HepG2 (cell line): ENCODE results near the gene ENTPD5. TPM values are rescaled to one million over a fixed set of nuclear protein-coding genes. Genes with fewer than 3 reads are reported as not detected.

Experiments used
- ATAC-seq: fragments of 200-7000 bp; cut with Tn5 transposase; 3 replicates; pipeline ENCODE4 v1.9.1; 2020; ENCODE audit warnings: mild to moderate bottlenecking, moderate library complexity
- BruUV-seq: library from RNA; stranded (reverse); fragments of 400-500 nt; replicated peaks from 2 replicates; lab custom pipeline; 2021; lab: Mats Ljungman, UMichigan
- CTCF ChIA-PET: fragments of 300-600 bp; formaldehyde crosslinking; extraction: SDS; loops from one replicate; lab custom pipeline; 2021; ENCODE audit warnings: low total read pairs, inconsistent platforms, low intra/inter-chr PET ratio; lab: Yijun Ruan, JAX
- POLR2A ChIA-PET: fragments of 350-600 bp; sonication (Branson Sonifier 250); formaldehyde crosslinking; loops from one replicate; lab custom pipeline; 2020; ENCODE audit warnings: antibody characterized with exemption, inconsistent platforms; lab: Yijun Ruan, JAX
- DNase-seq: peaks from one replicate; pipeline ENCODE4 v3.0.0-alpha.2; 2015; ENCODE audit warnings: low spot score
- FAIRE-seq: peaks from 3 replicates; lab custom pipeline; 2011; peaks lifted over from hg19 to GRCh38; lab: Jason Lieb, UNC
- H2AFZ ChIP-seq: one replicate; pipeline ENCODE4 v1.6.1; 2011; ENCODE audit warnings: low read length, inconsistent platforms
- H3K27ac ChIP-seq: fragments of 300-600 bp; 3 replicates; pipeline ENCODE4 v1.8.0; 2011; ENCODE audit warnings: mixed run types, mild to moderate bottlenecking, mixed read lengths, low read length, inconsistent platforms; ENCODE audit not compliant: insufficient read depth; ENCODE audit errors: extremely low read length
- H3K27me3 ChIP-seq, 2 experiments: fragments of 200-600 bp in 1 of 2; 2 replicates in 1 of 2; 3 replicates in 1 of 2; pipeline versions ENCODE4 v1.6.0 to v1.8.0; 2011; ENCODE audit warnings: low read length in 2 of 2, mild to moderate bottlenecking in 2 of 2, moderate library complexity in 2 of 2, inconsistent platforms in 1 of 2; ENCODE audit not compliant: insufficient read depth in 2 of 2, control insufficient read depth in 1 of 2
- H3K36me3 ChIP-seq, 2 experiments: fragments of 200-600 bp in 1 of 2; replicated peaks in 1 of 2; 2 replicates in 1 of 2; 3 replicates in 1 of 2; pipeline versions ENCODE4 v1.5.1 to v1.8.0; 2011; ENCODE audit warnings: low read length in 2 of 2, inconsistent platforms in 1 of 2; ENCODE audit not compliant: insufficient read depth in 2 of 2, control insufficient read depth in 1 of 2
- H3K4me1 ChIP-seq: 2 replicates; pipeline ENCODE4 v1.5.1; 2012; ENCODE audit warnings: low read length, inconsistent platforms; ENCODE audit not compliant: insufficient read depth
- H3K4me2 ChIP-seq: 2 replicates; pipeline ENCODE4 v1.6.0; 2011; ENCODE audit warnings: low read depth, low read length, inconsistent platforms
- H3K4me3 ChIP-seq, 3 experiments: fragments of 200-600 bp in 1 of 3; sonication (generic), shearing (Covaris generic) in 1 of 3; replicated peaks in 1 of 3; 2 replicates each; pipeline ENCODE4 v1.5.1; 2011 to 2016; ENCODE audit warnings: low read length in 3 of 3, inconsistent platforms in 2 of 3, low read depth in 2 of 3, mild to moderate bottlenecking in 2 of 3, control low read depth in 1 of 3, mixed read lengths in 1 of 3; ENCODE audit not compliant: insufficient read depth in 1 of 3
- H3K79me2 ChIP-seq: one replicate; pipeline ENCODE4 v1.6.1; 2011; ENCODE audit warnings: low read length, inconsistent platforms; ENCODE audit not compliant: insufficient read depth
- H3K9ac ChIP-seq: 2 replicates; pipeline ENCODE4 v1.6.0; 2011; ENCODE audit warnings: mild to moderate bottlenecking, low read depth, low read length, inconsistent platforms; ENCODE audit not compliant: insufficient read depth
- H3K9me3 ChIP-seq: 2 replicates; pipeline ENCODE4 v1.5.1; 2012; ENCODE audit warnings: mild to moderate bottlenecking, low read length
- H4K20me1 ChIP-seq: 2 replicates; pipeline ENCODE4 v1.6.0; 2011; ENCODE audit warnings: inconsistent platforms, mild to moderate bottlenecking, low read length, moderate library complexity; ENCODE audit not compliant: insufficient read depth
- BHLHE40 ChIP-seq: IDR thresholded peaks from 2 replicates; pipeline ENCODE4 v1.6.1; 2011; ENCODE audit warnings: low read length, improper control_type of control experiment
- FLYWCH1 ChIP-seq: sonication (generic); formaldehyde crosslinking; IDR thresholded peaks from 2 replicates; pipeline ENCODE4 v1.8.1; 2023; ENCODE audit warnings: mild to moderate bottlenecking, missing genetic modification reagents
- HNRNPK ChIP-seq: fragments of 200-400 bp; formaldehyde crosslinking; IDR thresholded peaks from 2 replicates; pipeline ENCODE4 v1.6.1; 2018; ENCODE audit warnings: low read length, low read depth, moderate library complexity, mild to moderate bottlenecking; ENCODE audit not compliant: poor library complexity, severe bottlenecking
- KDM5B ChIP-seq: sonication (generic); formaldehyde crosslinking; IDR thresholded peaks from 2 replicates; pipeline ENCODE4 v1.4.0; 2020; ENCODE audit warnings: missing genetic modification reagents, mild to moderate bottlenecking, borderline replicate concordance
- SPEN ChIP-seq: sonication (generic); formaldehyde crosslinking; IDR thresholded peaks from 2 replicates; pipeline ENCODE4 v1.5.1; 2020; ENCODE audit warnings: low read depth, mild to moderate bottlenecking, missing genetic modification reagents
- ZNF318 ChIP-seq: sonication (generic); formaldehyde crosslinking; IDR thresholded peaks from 2 replicates; pipeline ENCODE4 v1.4.0; 2020; ENCODE audit warnings: mild to moderate bottlenecking, missing genetic modification reagents
- ZNF414 ChIP-seq: sonication (generic); formaldehyde crosslinking; IDR thresholded peaks from 2 replicates; pipeline ENCODE4 v1.5.0; 2020; ENCODE audit warnings: missing genetic modification reagents
- ZNF550 ChIP-seq: sonication (generic); formaldehyde crosslinking; IDR thresholded peaks from 2 replicates; pipeline ENCODE4 v1.4.0; 2020; ENCODE audit warnings: mild to moderate bottlenecking, missing genetic modification reagents, borderline replicate concordance
- ZNF777 ChIP-seq: sonication (generic); formaldehyde crosslinking; IDR thresholded peaks from 2 replicates; pipeline ENCODE4 v1.4.0; 2020; ENCODE audit warnings: missing genetic modification reagents
- ZNF841 ChIP-seq: sonication (generic); formaldehyde crosslinking; IDR thresholded peaks from 2 replicates; pipeline ENCODE4 v1.8.1; 2023; ENCODE audit warnings: missing genetic modification reagents, borderline replicate concordance
- WGBS: methylation state at CpG from one replicate; pipeline ENCODE4 v1.1.6; 2017; ENCODE audit warnings: low lambda C conversion rate; 5-methylcytosine and 5-hydroxymethylcytosine counted together
- in situ Hi-C: cut with HindIII; loops from 2 replicates; pipeline ENCODE4 v1.10.0; 2017; ENCODE audit warnings: low pct_unique_long_range_greater_than_20kb; ENCODE audit not compliant: extremely low pct_ligation_motif_present
- intact Hi-C: fragments of 100-400 bp; cut with micrococcal nuclease; formaldehyde crosslinking; loops from one replicate; pipeline ENCODE4 v1.10.0; 2022; ENCODE audit not compliant: unreplicated experiment
- polyA plus RNA-seq, 8 experiments: library from polyadenylated mRNA; depleted of rRNA in 3 of 8; stranded (reverse) in 7 of 8; unstranded in 1 of 8; fragments of >200 nt; fragmentation: Illumina TruSeq in 4 of 8; extraction: Trizol in 4 of 8; gene quantifications; 2 replicates each; pipeline versions ENCODE4 v1.2.1 to v1.2.3, GENCODE V29; 2011 to 2016; ENCODE audit warnings: low read depth in 4 of 8, missing spikeins in 1 of 8, mixed read lengths in 1 of 8; ENCODE audit not compliant: insufficient read depth in 1 of 8
- total RNA-seq, 5 experiments: library from RNA; depleted of rRNA; stranded (reverse); fragments of >200 nt; fragmentation: Illumina TruSeq; extraction: Trizol; gene quantifications; 2 replicates each; pipeline ENCODE4 v1.2.3, GENCODE V29; 2016; ENCODE audit warnings: low read depth in 1 of 5

Gene ENTPD5
- total and polyA plus RNA-seq, 2 of the 13 experiments (the other 11 are each of a cell fraction or from before 2014, with no cell fraction given), result 33.8 to 43.3 TPM

- TF ChIP-seq KDM5B (no peak), ZNF550 (no peak), ZNF777 (CRISPR knock-in tag) (no peak), ZNF414 (CRISPR knock-in tag) (no peak), BHLHE40 (no peak), SPEN (CRISPR knock-in tag) (no peak)
- no peaks in the 10 kb centered on the region for H3K27me3 ChIP-seq
- H3K4me1 ChIP-seq, result peaks cover 8% of the 10 kb centered on the region
- no peak overlapping the region for H3K9ac ChIP-seq
- BruUV-seq, result no TSS peak
- H2AFZ ChIP-seq, result no peak overlapping the region
- H3K4me2 ChIP-seq, result no peak overlapping the region
- no peak overlapping the region for H3K4me3 ChIP-seq
- intact Hi-C loops (no loop called here), in situ Hi-C loops (loop anchor here (25.0 kb wide), 1 partner anchor 311 kb away; no protein-coding TSS in a partner anchor)
- no peaks in the 10 kb centered on the region for H3K9me3 ChIP-seq
- ATAC-seq (no peak), DNase-seq (no peak), FAIRE-seq (no peak)
- 66% methylated on average over 3 of the region's 3 CpGs for WGBS
- H3K79me2 ChIP-seq, result no peaks in the 10 kb centered on the region
- no peaks in the 10 kb centered on the region for H3K36me3 ChIP-seq
- CTCF ChIA-PET, result no interaction called here
- POLR2A ChIA-PET, result no interaction called here
- H4K20me1 ChIP-seq, result no peaks in the 10 kb centered on the region
- no peak overlapping the region for H3K27ac ChIP-seq
Measured at GRCh38 chr14:74048281-74048680, 29.2 kb upstream of the ENTPD5 start.

GRCh38 chr14:74045522-74045921 lies 26.4 kb upstream of the ENTPD5 start:
- peaks cover 8% of the 10 kb centered on the region for H3K4me1 ChIP-seq
- FAIRE-seq, result no peak
- no peaks in the 10 kb centered on the region for H3K79me2 ChIP-seq
- H3K9ac ChIP-seq, result no peak overlapping the region
- no peak overlapping the region for H2AFZ ChIP-seq
- no peaks in the 10 kb centered on the region for H3K36me3 ChIP-seq
- ChIA-PET POLR2A (no interaction called here), CTCF (no interaction called here)
- H3K4me3 ChIP-seq, result no peak overlapping the region
- 97% methylated on average over 4 of the region's 4 CpGs for WGBS
- H3K27me3 ChIP-seq, result no peaks in the 10 kb centered on the region
- no peaks in the 10 kb centered on the region for H4K20me1 ChIP-seq
- no peak overlapping the region for H3K27ac ChIP-seq
- DNase-seq, result no peak
- intact Hi-C loops (no loop called here), in situ Hi-C loops (loop anchor here (25.0 kb wide), 1 partner anchor 308 kb away; no protein-coding TSS in a partner anchor)
- no peak overlapping the region for H3K4me2 ChIP-seq
- no peaks in the 10 kb centered on the region for H3K9me3 ChIP-seq
- no TSS peak for BruUV-seq
- ATAC-seq, result no peak
- TF ChIP-seq HNRNPK (no peak), FLYWCH1 (no peak), ZNF318 (CRISPR knock-in tag) (no peak), ZNF841 (no peak)
